ENCODE measurements around the gene NCK2. TPM values are rescaled to one million over a fixed set of nuclear protein-coding genes. Genes with fewer than 3 reads are reported as not detected.

The NCK2 gene
- total and polyA plus RNA-seq, 9 of the 15 experiments (the other 6 are each of a cell fraction or from before 2014, with no cell fraction given), result 0.90 to 27.9 (median 15.9) TPM

DNA sequence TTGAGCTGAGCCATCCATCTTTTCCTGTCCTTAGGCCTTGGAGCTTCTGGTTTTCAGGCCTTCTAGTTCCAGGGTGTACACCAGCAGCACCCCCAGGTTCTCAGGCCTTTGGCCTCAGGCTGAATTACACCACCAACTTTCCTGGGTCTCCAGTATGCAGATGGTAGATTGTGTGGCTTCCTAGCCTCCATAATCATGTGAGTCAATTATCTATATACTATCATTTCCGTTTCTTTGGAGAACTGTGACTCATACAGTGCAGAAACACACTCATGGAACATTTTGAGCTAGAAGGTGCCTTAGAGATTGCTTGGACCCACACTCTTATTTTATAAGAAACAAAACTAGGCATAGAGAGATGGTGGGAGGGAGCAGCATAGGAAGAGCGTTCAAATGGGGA lies 167.4 kb downstream of the NCK2 start (continued):
- TF ChIP-seq, protein P1, sequence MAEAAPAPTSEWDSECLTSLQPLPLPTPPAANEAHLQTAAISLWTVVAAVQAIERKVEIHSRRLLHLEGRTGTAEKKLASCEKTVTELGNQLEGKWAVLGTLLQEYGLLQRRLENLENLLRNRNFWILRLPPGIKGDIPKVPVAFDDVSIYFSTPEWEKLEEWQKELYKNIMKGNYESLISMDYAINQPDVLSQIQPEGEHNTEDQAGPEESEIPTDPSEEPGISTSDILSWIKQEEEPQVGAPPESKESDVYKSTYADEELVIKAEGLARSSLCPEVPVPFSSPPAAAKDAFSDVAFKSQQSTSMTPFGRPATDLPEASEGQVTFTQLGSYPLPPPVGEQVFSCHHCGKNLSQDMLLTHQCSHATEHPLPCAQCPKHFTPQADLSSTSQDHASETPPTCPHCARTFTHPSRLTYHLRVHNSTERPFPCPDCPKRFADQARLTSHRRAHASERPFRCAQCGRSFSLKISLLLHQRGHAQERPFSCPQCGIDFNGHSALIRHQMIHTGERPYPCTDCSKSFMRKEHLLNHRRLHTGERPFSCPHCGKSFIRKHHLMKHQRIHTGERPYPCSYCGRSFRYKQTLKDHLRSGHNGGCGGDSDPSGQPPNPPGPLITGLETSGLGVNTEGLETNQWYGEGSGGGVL (CRISPR knock-in tag; IDR thresholded peaks at IDR 0.05), result no peak
- TF ChIP-seq ILK (tag; IDR thresholded peaks at IDR 0.05; ENCODE audit: borderline replicate concordance, low read depth), result no peak
- TF ChIP-seq, protein P2, sequence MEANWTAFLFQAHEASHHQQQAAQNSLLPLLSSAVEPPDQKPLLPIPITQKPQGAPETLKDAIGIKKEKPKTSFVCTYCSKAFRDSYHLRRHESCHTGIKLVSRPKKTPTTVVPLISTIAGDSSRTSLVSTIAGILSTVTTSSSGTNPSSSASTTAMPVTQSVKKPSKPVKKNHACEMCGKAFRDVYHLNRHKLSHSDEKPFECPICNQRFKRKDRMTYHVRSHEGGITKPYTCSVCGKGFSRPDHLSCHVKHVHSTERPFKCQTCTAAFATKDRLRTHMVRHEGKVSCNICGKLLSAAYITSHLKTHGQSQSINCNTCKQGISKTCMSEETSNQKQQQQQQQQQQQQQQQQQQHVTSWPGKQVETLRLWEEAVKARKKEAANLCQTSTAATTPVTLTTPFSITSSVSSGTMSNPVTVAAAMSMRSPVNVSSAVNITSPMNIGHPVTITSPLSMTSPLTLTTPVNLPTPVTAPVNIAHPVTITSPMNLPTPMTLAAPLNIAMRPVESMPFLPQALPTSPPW (CRISPR knock-in tag; IDR thresholded peaks at IDR 0.05), result 0 out of 2 replicates have a peak, but pooled peaks have one; percentile 35
- peak; percentile 72 for TF ChIP-seq ZNF175 (CRISPR knock-in tag; IDR thresholded peaks at IDR 0.05; ENCODE audit: low read depth)
- TF ChIP-seq, protein P3, sequence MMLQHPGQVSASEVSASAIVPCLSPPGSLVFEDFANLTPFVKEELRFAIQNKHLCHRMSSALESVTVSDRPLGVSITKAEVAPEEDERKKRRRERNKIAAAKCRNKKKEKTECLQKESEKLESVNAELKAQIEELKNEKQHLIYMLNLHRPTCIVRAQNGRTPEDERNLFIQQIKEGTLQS (IDR thresholded peaks at IDR 0.05), result peak; percentile 53; the same call in 1 of the 2 replicates
- TF ChIP-seq, protein P3 (CRISPR knock-in tag; conservative IDR thresholded peaks at IDR 0.05), result no peak

All from K562 (cell line).